Left cardiac atrium (tissue), 4 donors: ENCODE data around the gene PTGES. TPM values are rescaled to one million over a fixed set of nuclear protein-coding genes. Genes with fewer than 3 reads are reported as not detected.

ENCODE experiments used
- ATAC-seq, 2 donors: fragments of 200-7000 bp; cut with Tn5 transposase; one replicate each; pipeline ENCODE4 v1.9.1; 2020; ENCODE audit warnings: mild to moderate bottlenecking in 2 of 2, moderate library complexity in 2 of 2
- DNase-seq: peaks from one replicate; pipeline ENCODE4 v3.0.0-alpha.2; 2020
- intact Hi-C, 2 donors: fragments of 100-400 bp; cut with DNase I; formaldehyde crosslinking; loops; one replicate each; pipeline versions ENCODE4 v1.14.1 to v1.15.1; 2022 to 2023
- total RNA-seq, 2 donors: library from RNA; stranded (reverse); fragmentation: NEBNext Ultra II Directional; extraction: Animal tissue kit (Norgen Biotek cat#: 25700); gene quantifications; one replicate each; pipeline ENCODE4 v1.2.1, GENCODE V29; 2021
- donor health status: DM: no; HTN: yes; CAD: no.
- donor health status: DM: no; HTN: yes; CAD: no; lungs with severe emphysema.
- donor health status: DM: yes; HTN: yes; CAD: no.
- donor health status: Dilated cardiomyopathy.

Gene PTGES
- total RNA-seq, 2 donors from 2014 or later = 4.5 to 7.9 TPM

GRCh38 chr9:129703667-129704355, 49.0 kb downstream of the PTGES start:
- ATAC-seq (peak; percentile 32 to 60), DNase-seq (no peak)
- intact Hi-C loops = no loop called here

GRCh38 chr9:129702589-129703520, 50.0 kb downstream of the PTGES start:
- peak; percentile 50 for DNase-seq
- ATAC-seq = peak; percentile 25 to 31
- intact Hi-C loops = no loop called here

GRCh38 chr9:129701549-129701948, 51.3 kb downstream of the PTGES start:
- DNase-seq = no peak
- ATAC-seq = no peak
- intact Hi-C loops = no loop called here

GRCh38 chr9:129701054-129701453, 51.8 kb downstream of the PTGES start:
- intact Hi-C loops = no loop called here
- ATAC-seq (no peak), DNase-seq (no peak)

- DNase-seq (peak; percentile 84), ATAC-seq (peak; percentile 62 to 68)
- intact Hi-C loops = no loop called here
Observed at GRCh38 chr9:129698254-129698757, 54.5 kb downstream of the PTGES start.

- ATAC-seq = peak; percentile 50 to 54
- intact Hi-C loops = no loop called here
Observed at GRCh38 chr9:129697656-129698253, 55.1 kb downstream of the PTGES start.

GRCh38 chr9:129696944-129697655, 55.7 kb downstream of the PTGES start:
- peak; percentile 80 for DNase-seq
- intact Hi-C loops = no loop called here
- peak; percentile 62 to 67 for ATAC-seq

More at GRCh38 chr9:129697656-129698253, 55.1 kb downstream of the PTGES start:
- DNase-seq = peak; percentile 78

GRCh38 chr9:129695870-129696269, 57.0 kb downstream of the PTGES start:
- ATAC-seq = no peak
- no peak for DNase-seq
- intact Hi-C loops = no loop called here

DNA sequence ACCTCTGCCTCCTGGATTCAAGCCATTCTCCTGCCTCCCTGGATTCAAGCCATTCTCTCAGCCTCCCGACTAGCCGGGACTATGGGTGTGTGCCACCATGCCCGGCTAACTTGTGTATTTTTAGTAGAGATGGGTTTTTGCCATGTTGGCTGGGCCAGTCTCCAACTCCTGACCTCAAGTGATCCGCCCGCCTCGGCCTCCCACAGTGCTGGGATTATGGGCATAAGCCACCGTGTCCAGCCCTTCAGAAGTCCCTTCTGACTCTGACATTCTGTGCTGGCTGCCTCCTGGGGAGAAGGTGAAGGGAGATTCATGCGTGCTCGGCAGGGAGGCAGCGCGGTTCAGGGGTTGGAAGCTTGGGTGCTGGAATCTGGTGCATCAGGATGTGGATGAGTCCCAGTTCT, 58.6 kb downstream of the PTGES start:
- no peak for DNase-seq
- no peak for ATAC-seq

DNA sequence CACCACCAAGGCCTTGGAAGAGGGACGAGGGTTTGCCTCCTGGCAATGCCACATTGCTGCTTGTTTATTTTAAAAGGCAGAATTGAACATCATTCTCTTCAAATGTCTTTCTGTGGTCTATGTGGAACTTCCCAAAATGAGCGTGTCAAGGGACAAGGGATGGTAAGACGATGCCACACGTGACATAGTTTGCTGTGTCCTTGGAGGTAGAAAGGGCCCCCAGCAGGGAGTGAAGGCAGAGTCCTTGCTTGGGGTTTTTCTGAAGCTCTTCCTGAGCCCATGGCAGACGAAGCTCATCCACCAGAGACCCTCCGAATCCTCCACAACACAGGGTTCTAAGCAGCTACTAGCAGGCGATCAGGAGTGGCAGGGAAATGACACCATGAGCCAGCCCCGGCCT, 59.1 kb downstream of the PTGES start:
- DNase-seq (no peak), ATAC-seq (no peak)
- intact Hi-C loops = no loop called here

More for the DNA sequence above, 58.6 kb downstream of the PTGES start:
- intact Hi-C loops = no loop called here

DNA sequence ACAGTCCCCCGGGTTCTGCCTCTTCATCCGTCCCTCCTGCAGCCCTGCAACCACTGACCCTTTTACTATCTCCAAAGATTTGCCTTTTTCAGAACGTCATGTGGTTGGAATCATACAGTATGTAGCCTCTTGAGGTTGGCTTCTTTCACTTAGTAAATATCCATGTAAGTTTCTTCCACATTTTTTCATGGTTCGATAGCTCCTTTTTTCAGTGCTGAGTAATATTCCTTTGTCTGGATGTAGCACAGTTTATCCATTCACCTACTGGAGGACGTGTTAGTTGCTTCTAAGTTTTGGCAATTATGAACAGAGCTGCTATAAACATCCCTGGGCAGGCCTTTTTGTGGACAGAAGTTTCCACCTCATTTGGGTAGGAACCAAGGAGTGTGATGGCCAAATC, 60.3 kb downstream of the PTGES start:
- DNase-seq (no peak), ATAC-seq (no peak)
- intact Hi-C loops = no loop called here

Other genes starting within 250 kb of the PTGES start
- not detected for gene C9orf50, start 131.9 kb downstream of the PTGES start, total RNA-seq
- 10 to 100 TPM; 43.4 to 53.8 TPM for gene NTMT1, start 126.9 kb downstream of the PTGES start, total RNA-seq
- 10 to 100 TPM in 1 of 2 donors, 1 to 10 TPM in 1; 8.3 to 11.6 TPM for gene ASB6, start 110.9 kb downstream of the PTGES start, total RNA-seq
- 1 to 10 TPM; 1.8 to 5.3 TPM for gene PRRX2, start 87.4 kb downstream of the PTGES start, total RNA-seq
- gene TOR1B, start 50.1 kb upstream of the PTGES start, total RNA-seq = 10 to 100 TPM; 11.6 to 12.7 TPM
- gene TOR1A, start 71.1 kb upstream of the PTGES start, total RNA-seq = 10 to 100 TPM; 16.5 to 21.1 TPM
- 10 to 100 TPM; 26.0 to 33.2 TPM for gene C9orf78, start 82.2 kb upstream of the PTGES start, total RNA-seq
- 10 to 100 TPM; 13.9 to 14.3 TPM for gene USP20, start 82.4 kb upstream of the PTGES start, total RNA-seq